ENCODE results near the gene PAPPA.

DNA sequence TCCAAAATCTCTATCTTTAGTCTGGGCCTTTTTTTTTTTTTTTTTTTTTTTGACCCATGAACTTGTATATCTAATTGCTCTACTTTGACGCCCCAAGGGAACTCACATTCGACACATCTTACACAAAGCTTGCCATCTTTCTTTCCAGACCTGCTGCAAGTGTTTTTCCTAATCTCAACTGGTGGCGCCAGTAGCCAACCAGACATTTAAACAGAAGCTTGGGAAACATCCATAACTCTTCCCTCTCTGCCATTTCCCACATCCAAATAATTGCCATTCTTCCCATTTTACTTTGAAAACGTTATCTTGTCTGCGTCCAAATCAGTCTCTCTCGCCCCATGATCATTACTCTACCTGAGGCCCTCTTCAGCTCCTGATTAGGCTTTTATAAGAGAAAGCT, 130.9 kb downstream of the PAPPA start:
- TF ChIP-seq EZH2 (IDR thresholded peaks at IDR 0.05) (no peak), FOXP2 (optimal IDR thresholded peaks at IDR 0.05; ENCODE audit: control extremely low read depth, extremely low read length, insufficient read depth) (no peak), POLR2AphosphoS5 (IDR thresholded peaks at IDR 0.05; ENCODE audit: borderline replicate concordance, low read depth, low read length) (no peak)
